GM12872 (cell line): Measurements from ENCODE around the gene LRRC3.
A peak's percentile ranks its signal among the peaks of the same experiment; 100 is the strongest.

ENCODE experiments used
- CTCF ChIP-seq: IDR thresholded peaks from 3 replicates; pipeline ENCODE4 v1.5.1; 2011; ENCODE audit warnings: low read depth, mild to moderate bottlenecking, low read length, moderate library complexity; ENCODE audit not compliant: insufficient read depth

The LRRC3 gene

GRCh38 chr21:44510508-44511218 is 55.4 kb downstream of the LRRC3 start:
- peak; percentile 75; the same call in 2 of the 3 replicates for TF ChIP-seq CTCF

- TF ChIP-seq CTCF: no peak
Measured at GRCh38 chr21:44511219-44511937, 56.1 kb downstream of the LRRC3 start.
